Lung (tissue), 12 donors: Measurements from ENCODE around the gene PIGX. TPM values are rescaled to one million over a fixed set of nuclear protein-coding genes. Genes with fewer than 3 reads are reported as not detected.

Experiments
- ATAC-seq: fragments of 200-7000 bp; cut with Tn5 transposase; one replicate; pipeline ENCODE4 v1.9.1; 2020; ENCODE audit warnings: moderate number of reproducible peaks; ENCODE audit not compliant: insufficient read depth, low FRiP score
- DNase-seq, 3 donors: peaks; one replicate each; pipeline ENCODE4 v3.0.0-alpha.2; 2013 to 2017
- H3K27ac ChIP-seq, 2 donors: one replicate each; pipeline ENCODE4 v1.5.1; 2013; ENCODE audit warnings: mild to moderate bottlenecking in 2 of 2, moderate library complexity in 2 of 2, control low read depth in 1 of 2, inconsistent platforms in 1 of 2, low read depth in 1 of 2, low read length in 1 of 2
- H3K27me3 ChIP-seq, 3 donors: one replicate each; pipeline ENCODE4 v1.5.1; 2013; ENCODE audit warnings: low read length in 2 of 3; ENCODE audit not compliant: control insufficient read depth in 3 of 3, insufficient read depth in 3 of 3
- H3K36me3 ChIP-seq, 4 donors: one replicate each; pipeline ENCODE4 v1.5.1; 2013; ENCODE audit warnings: low read length in 4 of 4, mild to moderate bottlenecking in 1 of 4, moderate library complexity in 1 of 4; ENCODE audit not compliant: control insufficient read depth in 4 of 4, insufficient read depth in 4 of 4
- H3K4me1 ChIP-seq, 5 donors: one replicate each; pipeline ENCODE4 v1.5.1; 2013; ENCODE audit warnings: low read length in 5 of 5, mild to moderate bottlenecking in 2 of 5, moderate library complexity in 1 of 5; ENCODE audit not compliant: control insufficient read depth in 5 of 5, insufficient read depth in 5 of 5
- H3K4me3 ChIP-seq: one replicate; pipeline ENCODE4 v1.5.1; 2013; ENCODE audit warnings: mild to moderate bottlenecking, control low read depth, moderate library complexity
- H3K9ac ChIP-seq, 2 donors: one replicate each; pipeline ENCODE4 v1.5.1; 2013; ENCODE audit warnings: low read length in 2 of 2, control low read depth in 1 of 2; ENCODE audit not compliant: insufficient read depth in 1 of 2
- H3K9me3 ChIP-seq, 4 donors: one replicate each; pipeline ENCODE4 v1.5.1; 2013; ENCODE audit warnings: low read length in 3 of 4, mild to moderate bottlenecking in 1 of 4, moderate library complexity in 1 of 4; ENCODE audit not compliant: control insufficient read depth in 4 of 4, insufficient read depth in 3 of 4
- WGBS, 2 donors: extraction: QIAGEN DNeasy Blood & Tissue Kit; methylation state at CpG; one replicate each; pipeline ENCODE4 v1.1.7; 2013; 5-methylcytosine and 5-hydroxymethylcytosine counted together
- polyA plus RNA-seq, 2 donors: library from polyadenylated mRNA; stranded (reverse); fragments of 200-250 nt; gene quantifications; one replicate each; pipeline ENCODE4 v1.2.1, GENCODE V29; 2013
- total RNA-seq, 2 donors: library from RNA; depleted of rRNA in 1 of 2; stranded (reverse); fragments of >200 nt in 1 of 2; gene quantifications; one replicate each; pipeline ENCODE4 v1.2.1, GENCODE V29; 2014 to 2021
- TF ChIP-seq, protein P1 (sequence below): IDR thresholded peaks from 2 replicates; pipeline ENCODE4 v1.5.1; 2012; ENCODE audit warnings: mild to moderate bottlenecking; ENCODE audit errors: control extremely low read depth, extremely low read depth
- donor health status: control.
- donor health status: control.
- donor health status: Bipolar disorder and iron deficiency.
- donor health status: healthy.
- donor health status: DM: yes; HTN: yes; CAD: no.

PIGX gene
- total and polyA plus RNA-seq, 4 donors = 8.4 to 20.4 (median 15.5) TPM

DNA sequence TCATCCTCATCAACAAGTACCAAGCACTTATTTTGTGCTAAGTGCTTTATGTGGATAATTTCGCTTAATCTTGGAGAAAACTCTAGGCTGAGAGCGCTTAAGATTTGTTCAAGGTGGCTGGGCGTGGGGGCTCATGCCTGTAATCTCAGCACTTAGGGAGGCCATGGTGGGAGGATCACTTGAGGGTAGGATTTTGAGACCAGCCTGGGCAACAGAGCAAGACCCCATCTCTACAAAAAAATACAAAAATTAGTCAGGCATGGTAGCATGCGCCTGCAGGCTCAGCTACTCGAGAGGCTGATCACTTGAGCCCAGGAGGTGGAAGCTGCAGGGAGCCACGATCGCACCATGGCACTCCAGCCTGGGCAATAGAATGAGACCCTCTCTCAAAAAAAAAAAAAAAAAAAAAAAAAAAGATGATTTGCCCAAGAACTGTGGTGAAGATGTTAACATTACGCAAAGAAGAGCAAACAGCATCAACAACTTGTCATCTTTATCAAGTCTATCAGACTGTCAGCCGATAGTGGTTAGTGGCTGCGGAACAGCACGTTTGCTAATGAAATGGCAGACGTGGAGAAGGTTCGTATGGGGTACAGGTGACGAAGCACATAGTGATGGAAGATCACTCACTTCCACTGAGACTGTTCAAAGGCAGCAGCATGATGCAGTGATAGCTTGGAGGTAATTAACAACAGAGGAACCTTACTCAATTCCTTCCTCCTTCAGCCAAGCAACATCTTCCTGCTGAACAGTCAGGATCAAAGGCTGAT, 44.9 kb upstream of the PIGX start:
- no peaks in the 10 kb centered on the region for H3K36me3 ChIP-seq
- TF ChIP-seq, protein P1, sequence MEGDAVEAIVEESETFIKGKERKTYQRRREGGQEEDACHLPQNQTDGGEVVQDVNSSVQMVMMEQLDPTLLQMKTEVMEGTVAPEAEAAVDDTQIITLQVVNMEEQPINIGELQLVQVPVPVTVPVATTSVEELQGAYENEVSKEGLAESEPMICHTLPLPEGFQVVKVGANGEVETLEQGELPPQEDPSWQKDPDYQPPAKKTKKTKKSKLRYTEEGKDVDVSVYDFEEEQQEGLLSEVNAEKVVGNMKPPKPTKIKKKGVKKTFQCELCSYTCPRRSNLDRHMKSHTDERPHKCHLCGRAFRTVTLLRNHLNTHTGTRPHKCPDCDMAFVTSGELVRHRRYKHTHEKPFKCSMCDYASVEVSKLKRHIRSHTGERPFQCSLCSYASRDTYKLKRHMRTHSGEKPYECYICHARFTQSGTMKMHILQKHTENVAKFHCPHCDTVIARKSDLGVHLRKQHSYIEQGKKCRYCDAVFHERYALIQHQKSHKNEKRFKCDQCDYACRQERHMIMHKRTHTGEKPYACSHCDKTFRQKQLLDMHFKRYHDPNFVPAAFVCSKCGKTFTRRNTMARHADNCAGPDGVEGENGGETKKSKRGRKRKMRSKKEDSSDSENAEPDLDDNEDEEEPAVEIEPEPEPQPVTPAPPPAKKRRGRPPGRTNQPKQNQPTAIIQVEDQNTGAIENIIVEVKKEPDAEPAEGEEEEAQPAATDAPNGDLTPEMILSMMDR = no peak
- H3K9ac ChIP-seq = no peak overlapping the region
- peaks cover 0 to 8% (median 0%) of the 10 kb centered on the region in 5 donors for H3K4me1 ChIP-seq
- no peak for DNase-seq
- no peak overlapping the region for H3K27ac ChIP-seq
- WGBS, 2 donors = 90% methylated on average over 14 of the region's 14 CpGs
- peaks cover 0 to 2% (median 0%) of the 10 kb centered on the region in 4 donors for H3K9me3 ChIP-seq
- H3K27me3 ChIP-seq = no peaks in the 10 kb centered on the region
- no peak overlapping the region for H3K4me3 ChIP-seq
- no peak for ATAC-seq

DNA sequence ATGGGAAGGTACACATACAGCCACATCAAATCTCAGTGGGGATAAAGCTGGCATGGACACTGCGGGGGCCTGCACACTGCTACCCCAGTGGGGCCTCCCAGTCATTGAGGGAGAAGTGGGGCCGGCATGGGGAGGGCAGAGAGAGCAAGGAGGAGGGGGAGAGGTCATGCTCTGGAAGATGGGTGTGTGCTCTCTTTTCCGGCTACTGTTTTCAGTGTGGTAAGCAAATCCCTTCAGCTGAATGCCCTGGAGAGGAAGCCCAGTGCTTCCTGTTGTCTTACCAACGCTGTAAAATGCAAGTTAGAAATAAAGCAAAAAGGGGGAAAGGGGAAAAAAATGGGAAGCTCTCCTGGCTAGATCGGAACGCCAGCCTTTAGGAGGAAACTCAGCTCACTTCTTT, 41.8 kb upstream of the PIGX start:
- no peaks in the 10 kb centered on the region for H3K9me3 ChIP-seq
- ATAC-seq = peak; percentile 41
- H3K9ac ChIP-seq = peak overlapping the region in 1 of 2 donors; percentile 1
- H3K36me3 ChIP-seq = no peaks in the 10 kb centered on the region
- H3K4me3 ChIP-seq = no peak overlapping the region
- peak overlapping the region in 1 of 2 donors; percentile 9 for H3K27ac ChIP-seq
- WGBS, 2 donors = 11 to 30% methylated on average over 6 of the region's 6 CpGs
- H3K4me1 ChIP-seq = no peaks in the 10 kb centered on the region
- TF ChIP-seq, protein P1 = no peak
- DNase-seq = peak in 1 of 3 donors; percentile 12
- H3K27me3 ChIP-seq = no peaks in the 10 kb centered on the region

DNA sequence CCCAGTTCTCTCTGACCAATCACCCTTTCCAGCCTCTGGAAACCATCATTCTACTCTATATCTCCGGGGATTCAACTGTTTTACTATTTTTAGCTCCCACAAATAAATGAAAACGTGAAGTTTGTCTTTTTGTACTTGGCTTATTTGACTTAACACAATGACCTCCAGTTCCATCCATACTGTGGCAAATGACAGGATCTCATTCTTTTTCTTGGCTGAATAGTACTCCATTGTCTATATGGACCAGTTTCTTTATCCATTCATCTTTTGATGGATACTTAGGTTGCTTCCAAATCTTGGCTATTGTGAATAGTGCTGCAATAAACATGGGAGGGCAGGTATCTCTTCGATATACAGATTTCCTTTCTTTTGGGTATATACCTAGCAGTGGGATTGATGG, 38.5 kb upstream of the PIGX start:
- H3K27me3 ChIP-seq = no peaks in the 10 kb centered on the region
- DNase-seq (no peak), ATAC-seq (no peak)
- no peaks in the 10 kb centered on the region for H3K9me3 ChIP-seq
- TF ChIP-seq, protein P1 = no peak
- WGBS, 2 donors = 89 to 95% methylated on average over 3 of the region's 3 CpGs
- no peak overlapping the region for H3K9ac ChIP-seq
- no peak overlapping the region for H3K27ac ChIP-seq
- peaks cover 0 to 4% (median 0%) of the 10 kb centered on the region in 5 donors for H3K4me1 ChIP-seq
- no peak overlapping the region for H3K4me3 ChIP-seq
- no peaks in the 10 kb centered on the region for H3K36me3 ChIP-seq
